HEK293T (cell line): ENCODE results near the gene TTC7B.

ENCODE experiments used
- CTCF ChIA-PET: fragments of 350-600 bp; formaldehyde crosslinking; extraction: SDS; loops from one replicate; lab custom pipeline; 2021; ENCODE audit warnings: antibody characterized with exemption, inconsistent platforms; lab: Yijun Ruan, JAX
- POLR2A ChIA-PET: fragments of 350-600 bp; formaldehyde crosslinking; extraction: SDS; loops from one replicate; lab custom pipeline; 2020; ENCODE audit warnings: antibody characterized with exemption, inconsistent platforms; lab: Yijun Ruan, JAX
- DNase-seq: peaks from one replicate; pipeline ENCODE4 v3.0.0; 2012; ENCODE audit warnings: mixed read lengths; ENCODE audit errors: extremely low spot score
- ARNT ChIP-seq: fragments of 450-650 bp; IDR thresholded peaks from 2 replicates; pipeline ENCODE4 v1.6.1; 2017; ENCODE audit warnings: mild to moderate bottlenecking
- BHLHE40 ChIP-seq: fragments of 450-650 bp; IDR thresholded peaks from 2 replicates; pipeline ENCODE4 v1.6.1; 2016; ENCODE audit warnings: mild to moderate bottlenecking, moderate library complexity, borderline replicate concordance
- CTBP1 ChIP-seq: fragments of 450-650 bp; IDR thresholded peaks from 2 replicates; pipeline ENCODE4 v1.6.1; 2016; ENCODE audit warnings: borderline replicate concordance
- ELF4 ChIP-seq: fragments of 450-650 bp; IDR thresholded peaks from 2 replicates; pipeline ENCODE4 v1.6.1; 2017; ENCODE audit warnings: antibody characterized with exemption
- FOXA1 ChIP-seq: fragments of 450-650 bp; IDR thresholded peaks from 2 replicates; pipeline ENCODE4 v1.6.1; 2016; ENCODE audit warnings: mild to moderate bottlenecking
- FOXK2 ChIP-seq: fragments of 450-650 bp; IDR thresholded peaks from 2 replicates; pipeline ENCODE4 v1.6.1; 2016; ENCODE audit warnings: mild to moderate bottlenecking
- FOXM1 ChIP-seq: fragments of 450-650 bp; IDR thresholded peaks from 2 replicates; pipeline ENCODE4 v1.6.1; 2017; ENCODE audit warnings: mild to moderate bottlenecking, borderline replicate concordance
- HDGF ChIP-seq: fragments of 450-650 bp; IDR thresholded peaks from 2 replicates; pipeline ENCODE4 v1.6.1; 2017; ENCODE audit warnings: antibody characterized with exemption, borderline replicate concordance
- L3MBTL2 ChIP-seq: fragments of 450-650 bp; conservative IDR thresholded peaks from 2 replicates; pipeline ENCODE4 v1.6.1; 2016; ENCODE audit warnings: mild to moderate bottlenecking
- LEF1 ChIP-seq: fragments of 450-650 bp; IDR thresholded peaks from 2 replicates; pipeline ENCODE4 v1.6.1; 2017; ENCODE audit warnings: mild to moderate bottlenecking, borderline replicate concordance
- NFRKB ChIP-seq: fragments of 450-650 bp; IDR thresholded peaks from 2 replicates; pipeline ENCODE4 v1.6.1; 2016; ENCODE audit warnings: mild to moderate bottlenecking, moderate library complexity
- PKNOX1 ChIP-seq: fragments of 450-650 bp; IDR thresholded peaks from 2 replicates; pipeline ENCODE4 v1.6.1; 2016
- SP1 ChIP-seq: fragments of 450-650 bp; IDR thresholded peaks from 2 replicates; pipeline ENCODE4 v1.6.1; 2017
- SUZ12 ChIP-seq: fragments of 450-650 bp; IDR thresholded peaks from 2 replicates; pipeline ENCODE4 v1.6.1; 2016; ENCODE audit warnings: mild to moderate bottlenecking
- TARDBP ChIP-seq: fragments of 450-650 bp; IDR thresholded peaks from 2 replicates; pipeline ENCODE4 v1.6.1; 2016
- ZNF384 ChIP-seq: fragments of 450-650 bp; IDR thresholded peaks from 2 replicates; pipeline ENCODE4 v1.6.1; 2016

The TTC7B gene

GRCh38 chr14:90641168-90641567 is 175.1 kb downstream of the TTC7B start:
- DNase-seq: no peak
- TF ChIP-seq FOXK2: no peak
- no peak for TF ChIP-seq ZNF384
- POLR2A ChIA-PET: interaction anchor here (1.1 kb wide), 1 partner anchor 118 kb away, joined by 3 read pairs; no protein-coding TSS in a partner anchor
- CTCF ChIA-PET: no interaction called here

GRCh38 chr14:90639641-90640040 is 176.6 kb downstream of the TTC7B start:
- no peak for DNase-seq
- TF ChIP-seq SP1 (no peak), PKNOX1 (no peak), ZNF384 (no peak), FOXM1 (no peak), BHLHE40 (no peak), CTBP1 (no peak), L3MBTL2 (no peak), HDGF (no peak), ARNT (no peak), SUZ12 (no peak), LEF1 (no peak), NFRKB (no peak), FOXK2 (no peak), ELF4 (no peak)
- ChIA-PET CTCF (interaction anchor here (0.6 kb wide), 1 partner anchor 101 kb away, joined by 7 read pairs; no protein-coding TSS in a partner anchor), POLR2A (no interaction called here)

- TF ChIP-seq ARNT (no peak), NFRKB (no peak), CTBP1 (no peak), SP1 (no peak), FOXM1 (no peak), SUZ12 (no peak)
- DNase-seq: no peak
- CTCF ChIA-PET: no interaction called here
Measured at GRCh38 chr14:90632871-90633270, 183.4 kb downstream of the TTC7B start.

GRCh38 chr14:90632451-90632850 is 183.8 kb downstream of the TTC7B start:
- POLR2A ChIA-PET: no interaction called here
- CTCF ChIA-PET: no interaction called here
- no peak for TF ChIP-seq ELF4
- no peak for TF ChIP-seq ZNF384
- no peak for DNase-seq

More at GRCh38 chr14:90632871-90633270, 183.4 kb downstream of the TTC7B start:
- POLR2A ChIA-PET: no interaction called here

GRCh38 chr14:90630171-90630806 is 185.9 kb downstream of the TTC7B start:
- no peak for TF ChIP-seq FOXA1
- TF ChIP-seq PKNOX1: no peak
- no peak for TF ChIP-seq FOXK2
- no peak for TF ChIP-seq LEF1
- no peak for TF ChIP-seq TARDBP
- TF ChIP-seq CTBP1: no peak
- TF ChIP-seq BHLHE40: no peak
- no peak for TF ChIP-seq NFRKB
- TF ChIP-seq ZNF384: no peak
- no peak for TF ChIP-seq ARNT
- no peak for TF ChIP-seq FOXM1
- TF ChIP-seq L3MBTL2: no peak
- no peak for TF ChIP-seq HDGF
- no peak for DNase-seq
- POLR2A ChIA-PET: no interaction called here
- CTCF ChIA-PET: no interaction called here

GRCh38 chr14:90629471-90629870 is 186.8 kb downstream of the TTC7B start:
- ChIA-PET POLR2A (no interaction called here), CTCF (no interaction called here)
- no peak for TF ChIP-seq ELF4
- TF ChIP-seq L3MBTL2: no peak
- no peak for TF ChIP-seq ZNF384
- no peak for TF ChIP-seq NFRKB
- no peak for TF ChIP-seq SP1
- no peak for TF ChIP-seq SUZ12
- no peak for TF ChIP-seq ARNT
- no peak for TF ChIP-seq CTBP1
- TF ChIP-seq HDGF: no peak
- no peak for DNase-seq

GRCh38 chr14:90628825-90629224 is 187.4 kb downstream of the TTC7B start:
- TF ChIP-seq HDGF (no peak), PKNOX1 (no peak), FOXK2 (no peak), SUZ12 (no peak), ZNF384 (no peak), NFRKB (no peak), FOXM1 (no peak), ARNT (no peak)
- ChIA-PET CTCF (no interaction called here), POLR2A (no interaction called here)
- no peak for DNase-seq
